Spleen (tissue), 7 donors: Measurements from ENCODE around the gene FAR2.
"Not testable (repeated sequence)": the region's sequence is repeated elsewhere in the genome, so short reads cannot be mapped to it uniquely, and the experiment has no call there.

Experiments
- CTCF ChIP-seq, 11 experiments: fragments of 200-600 bp in 7 of 11; fragments of 450-650 bp in 4 of 11; sonication (generic) in 4 of 11; IDR thresholded peaks in 8 of 11; conservative IDR thresholded peaks in 3 of 11; 1 replicate in 7 of 11; 2 replicates in 4 of 11; pipeline versions ENCODE4 v1.4.0 to v1.8.0; 2016 to 2021; ENCODE audit warnings: antibody characterized with exemption in 11 of 11, inconsistent platforms in 4 of 11, mild to moderate bottlenecking in 1 of 11
- POLR2A ChIP-seq, 3 donors: fragments of 450-650 bp; IDR thresholded peaks; one replicate each; pipeline ENCODE4 v1.5.1; 2017; ENCODE audit warnings: antibody characterized with exemption in 3 of 3, mild to moderate bottlenecking in 1 of 3
- POLR2AphosphoS5 ChIP-seq, 3 donors: sonication (generic); formaldehyde crosslinking; IDR thresholded peaks; one replicate each; pipeline ENCODE4 v1.5.1; 2017; ENCODE audit warnings: antibody characterized with exemption in 3 of 3
- donor health status: DM: no; HTN: no; CAD: no; lungs with moderate emphysema.
- donor health status: DM: no; HTN: no; CAD: no.
- donor health status: DM: no; HTN: no; CAD: no.

DNA sequence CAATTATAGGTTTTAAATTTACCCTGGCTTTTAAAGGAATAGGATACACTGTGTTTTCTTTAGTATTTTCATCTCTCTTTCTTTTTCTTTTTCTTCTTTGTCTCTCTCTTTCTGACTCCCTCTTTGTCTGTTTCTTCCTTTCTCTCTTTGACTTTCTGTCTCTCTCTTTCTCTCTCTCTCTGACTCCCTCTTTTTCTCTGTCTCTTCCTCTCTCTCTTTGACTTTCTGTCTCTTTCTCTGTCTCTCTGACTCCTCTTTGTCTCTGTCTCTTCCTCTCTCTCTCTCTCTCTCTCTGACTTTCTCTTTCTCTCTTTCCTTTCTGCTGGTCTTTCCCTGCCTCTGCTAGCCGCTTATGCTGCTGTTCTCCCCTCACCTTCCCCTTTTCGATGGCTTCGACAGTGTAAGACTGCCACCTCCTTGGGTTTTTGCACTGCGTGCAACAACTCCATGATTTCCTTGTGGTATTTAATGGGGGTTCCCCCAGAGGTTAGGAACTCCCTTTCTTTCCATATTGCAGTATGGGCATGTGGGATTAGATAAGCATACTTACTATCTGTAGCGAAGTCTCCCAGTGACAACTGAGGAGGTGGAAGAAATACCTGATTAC, 21.5 kb downstream of the FAR2 start:
- not testable (repeated sequence) for TF ChIP-seq POLR2A (IDR thresholded peaks at IDR 0.05); CTCF (IDR thresholded peaks at IDR 0.05 in 8 of 11, conservative IDR thresholded peaks at IDR 0.05 in 3 of 11); POLR2AphosphoS5 (IDR thresholded peaks at IDR 0.05)
